GM23248 (cell line): ENCODE data around the gene GSE1. TPM values are rescaled to one million over a fixed set of nuclear protein-coding genes. Genes with fewer than 3 reads are reported as not detected.

ENCODE experiments used
- DNase-seq: peaks from one replicate; pipeline ENCODE4 v3.0.0-alpha.2; 2015
- H2AFZ ChIP-seq: fragments of 200-600 bp; sonication (generic); 2 replicates; pipeline ENCODE4 v1.6.1; 2016; ENCODE audit warnings: antibody characterized with exemption
- H3F3A ChIP-seq: fragments of 200-600 bp; sonication (generic); 2 replicates; pipeline ENCODE4 v1.6.1; 2016; ENCODE audit warnings: mild to moderate bottlenecking, antibody characterized with exemption, mixed run types; ENCODE audit not compliant: insufficient read depth
- H3K27ac ChIP-seq: fragments of 200-600 bp; sonication (generic); 2 replicates; pipeline ENCODE4 v1.5.1; 2016; ENCODE audit warnings: mild to moderate bottlenecking
- H3K27me3 ChIP-seq: fragments of 200-600 bp; sonication (generic); replicated peaks from 2 replicates; pipeline ENCODE4 v1.6.1; 2016; ENCODE audit warnings: mild to moderate bottlenecking; ENCODE audit not compliant: insufficient read depth
- H3K36me3 ChIP-seq: fragments of 200-600 bp; sonication (generic); 2 replicates; pipeline ENCODE4 v1.6.1; 2016; ENCODE audit warnings: low read depth, mild to moderate bottlenecking
- H3K4me1 ChIP-seq: fragments of 200-600 bp; sonication (generic); 2 replicates; pipeline ENCODE4 v1.6.1; 2016; ENCODE audit warnings: mild to moderate bottlenecking; ENCODE audit not compliant: insufficient read depth
- H3K4me2 ChIP-seq: fragments of 200-600 bp; sonication (generic); one replicate; pipeline ENCODE4 v1.6.1; 2016; ENCODE audit warnings: mild to moderate bottlenecking; ENCODE audit not compliant: unreplicated experiment
- H3K4me3 ChIP-seq: fragments of 200-600 bp; sonication (generic); 2 replicates; pipeline ENCODE4 v1.5.1; 2016; ENCODE audit warnings: mild to moderate bottlenecking
- H3K79me2 ChIP-seq: fragments of 200-600 bp; sonication (generic); 2 replicates; pipeline ENCODE4 v1.6.1; 2016; ENCODE audit warnings: mild to moderate bottlenecking; ENCODE audit not compliant: insufficient read depth
- H3K9ac ChIP-seq: fragments of 200-600 bp; sonication (generic); 2 replicates; pipeline ENCODE4 v1.6.1; 2016; ENCODE audit warnings: mild to moderate bottlenecking
- H3K9me2 ChIP-seq: fragments of 200-600 bp; sonication (generic); 2 replicates; pipeline ENCODE4 v1.6.1; 2016; ENCODE audit warnings: mixed run types, mild to moderate bottlenecking, moderate library complexity; ENCODE audit not compliant: insufficient read depth
- H3K9me3 ChIP-seq: fragments of 200-600 bp; sonication (generic); one replicate; pipeline ENCODE4 v1.6.1; 2017; ENCODE audit warnings: low read depth
- H4K20me1 ChIP-seq: fragments of 200-600 bp; sonication (generic); 2 replicates; pipeline ENCODE4 v1.6.0; 2016; ENCODE audit not compliant: insufficient read depth
- EZH2 ChIP-seq: fragments of 200-600 bp; sonication (generic); IDR thresholded peaks from 2 replicates; pipeline ENCODE4 v1.6.1; 2018; ENCODE audit warnings: antibody characterized with exemption, mild to moderate bottlenecking; ENCODE audit not compliant: insufficient read depth, poor library complexity, severe bottlenecking
- EZH2phosphoT487 ChIP-seq: fragments of 200-600 bp; sonication (generic); IDR thresholded peaks from 2 replicates; pipeline ENCODE4 v1.6.1; 2018; ENCODE audit warnings: antibody characterized with exemption, moderate library complexity, mild to moderate bottlenecking, low read depth; ENCODE audit not compliant: insufficient read depth
- WGBS, 2 experiments: methylation state at CpG; one replicate each; pipeline ENCODE4 v1.1.6; 2015 to 2017; ENCODE audit warnings: low lambda C conversion rate in 2 of 2, low coverage in 1 of 2; ENCODE audit errors: missing lambda C conversion rate in 2 of 2; 5-methylcytosine and 5-hydroxymethylcytosine counted together
- in situ Hi-C: fragments of 300-500 bp; cut with MboI; formaldehyde crosslinking; loops from 2 replicates; pipeline ENCODE4 v1.15.0; 2020
- polyA plus RNA-seq: library from polyadenylated mRNA; unstranded; fragments of >200 nt; fragmentation: Nextera tagmentation; extraction: Ambion mirVana; gene quantifications from 2 replicates; pipeline ENCODE4 v1.2.1, GENCODE V29; 2016
- total RNA-seq: library from RNA; depleted of rRNA; stranded (reverse); fragments of >200 nt; shearing (Covaris generic); gene quantifications from 2 replicates; pipeline ENCODE4 v1.2.3, GENCODE V29; 2014

The GSE1 gene
- total and polyA plus RNA-seq, 2 experiments from 2014 or later: 11.6 to 35.1 TPM

DNA sequence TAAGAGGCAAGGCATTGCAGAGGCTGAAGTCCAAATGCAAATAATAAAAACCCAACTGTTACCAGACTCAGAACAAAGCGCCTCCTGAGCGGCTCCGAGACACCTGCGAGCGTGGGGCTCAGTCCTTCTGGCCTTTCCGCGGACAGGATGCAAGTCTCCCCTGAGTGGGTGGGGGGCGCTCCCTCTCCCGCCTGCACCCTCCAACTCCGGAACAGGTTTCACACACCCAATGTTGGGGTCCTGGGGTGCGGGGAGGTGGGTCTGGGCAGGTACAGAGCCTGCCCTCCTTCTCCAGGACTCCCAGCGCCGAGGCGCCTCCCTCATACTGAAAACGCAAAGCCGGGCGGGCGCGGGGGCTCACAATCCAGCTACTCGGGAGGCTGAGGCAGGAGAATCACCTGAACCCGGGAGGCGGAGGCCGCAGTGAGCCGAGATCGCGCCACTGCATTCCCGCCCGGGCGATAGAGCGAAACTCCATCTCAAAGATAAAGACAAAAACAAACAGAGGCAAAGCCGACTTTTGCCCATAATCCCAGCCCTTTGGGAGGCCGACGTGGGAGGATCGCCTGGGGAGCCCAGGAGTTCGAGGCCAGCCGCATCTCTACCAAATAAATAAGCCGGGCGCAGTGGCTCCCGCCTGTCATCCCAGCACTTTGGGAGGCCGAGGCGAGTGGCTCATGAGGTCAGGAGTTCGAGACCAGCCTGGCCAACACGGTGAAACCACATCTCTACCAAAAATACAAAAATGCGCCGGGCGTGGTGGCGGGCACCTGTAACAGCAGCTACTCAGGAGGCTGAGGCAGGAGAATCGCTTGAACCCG, 74.7 kb downstream of the GSE1 start:
- WGBS, 2 experiments: 70 to 71% methylated on average over 43 to 49 of the region's 49 CpGs
- Histone ChIP-seq H3F3A (no peaks in the 10 kb centered on the region), H3K9ac (peak overlapping the region; percentile 68)

DNA sequence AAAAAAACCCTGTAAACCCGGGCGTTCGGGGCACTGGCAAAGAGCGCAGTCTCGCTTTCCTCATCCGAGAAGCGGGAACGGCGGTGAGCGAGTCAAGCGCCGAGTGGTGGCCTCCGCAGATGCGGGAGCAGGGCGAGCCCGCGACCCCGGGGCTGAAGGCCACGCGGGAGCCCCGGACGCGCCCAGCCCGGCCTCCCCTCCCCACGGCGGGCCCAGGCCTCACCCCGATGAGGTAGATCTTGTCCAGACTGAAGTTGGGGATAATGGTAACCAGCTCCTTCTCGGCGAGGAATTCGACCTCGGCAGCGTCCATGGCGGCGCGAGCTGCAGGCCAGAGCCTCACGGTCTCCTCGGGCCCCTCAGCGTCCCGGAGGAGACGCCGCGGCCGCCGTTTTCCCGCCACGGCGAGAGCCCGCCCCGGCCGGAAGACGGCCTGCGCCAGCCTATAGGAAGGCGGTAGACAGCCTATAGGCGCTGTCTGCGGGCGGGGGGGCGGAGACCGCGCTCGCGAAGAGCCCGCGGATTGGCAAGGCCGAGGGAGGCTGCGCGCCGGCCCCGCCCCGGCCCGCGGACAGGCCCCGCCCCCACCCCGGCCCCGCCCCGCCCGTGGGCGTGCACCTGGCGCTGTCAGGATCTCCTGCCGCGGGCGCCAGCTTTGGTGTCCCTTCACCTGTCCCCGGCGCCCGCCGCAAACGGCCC, 75.6 kb downstream of the GSE1 start, which contains the start of gene GINS2:
Gene GINS2 (minus strand): TSS at position 369 of the 699 bp plus-strand sequence. CDS start 56 bp downstream, at position 313.
- no peaks in the 10 kb centered on the region for H3F3A ChIP-seq
- DNase-seq: peak; percentile 96
- H3K9me2 ChIP-seq: no peaks in the 10 kb centered on the region
- peak within 1 kb of the TSS; percentile 90 for H2AFZ ChIP-seq
- TF ChIP-seq EZH2phosphoT487 (no peak), EZH2 (no peak)
- WGBS, 2 experiments: 1 to 2% methylated on average over 47 to 57 of the region's 86 CpGs
- H3K36me3 ChIP-seq: no peaks in the 10 kb centered on the region
- no peak within 1 kb of the TSS for H3K27ac ChIP-seq
- peak within 1 kb of the TSS; percentile 68 for H3K9ac ChIP-seq
- H3K4me1 ChIP-seq: no peaks in the 10 kb centered on the region
- H3K27me3 ChIP-seq: peaks cover 11% of the 10 kb centered on the region; the same call in 1 of the 2 replicates
- no peaks in the 10 kb centered on the region for H4K20me1 ChIP-seq
- no peaks in the 10 kb centered on the region for H3K9me3 ChIP-seq
- H3K79me2 ChIP-seq: no peaks in the 10 kb centered on the region
- in situ Hi-C loops: no loop called here
- H3K4me2 ChIP-seq: peak within 1 kb of the TSS; percentile 79
- peak within 1 kb of the TSS; percentile 77 for H3K4me3 ChIP-seq

More for the DNA sequence above, 74.7 kb downstream of the GSE1 start:
- no peak overlapping the region for H3K27ac ChIP-seq
- H3K4me2 ChIP-seq: peak overlapping the region; percentile 79
- in situ Hi-C loops: no loop called here
- H3K27me3 ChIP-seq: peaks cover 11% of the 10 kb centered on the region; the same call in 1 of the 2 replicates
- H3K9me2 ChIP-seq: no peaks in the 10 kb centered on the region
- no peaks in the 10 kb centered on the region for H4K20me1 ChIP-seq
- H3K4me3 ChIP-seq: peak overlapping the region; percentile 77
- H3K36me3 ChIP-seq: no peaks in the 10 kb centered on the region
- H3K9me3 ChIP-seq: no peaks in the 10 kb centered on the region
- no peaks in the 10 kb centered on the region for H3K79me2 ChIP-seq
- no peaks in the 10 kb centered on the region for H3K4me1 ChIP-seq
- TF ChIP-seq EZH2phosphoT487: no peak
- no peak for TF ChIP-seq EZH2
- no peak for DNase-seq
- peak overlapping the region; percentile 90 for H2AFZ ChIP-seq

DNA sequence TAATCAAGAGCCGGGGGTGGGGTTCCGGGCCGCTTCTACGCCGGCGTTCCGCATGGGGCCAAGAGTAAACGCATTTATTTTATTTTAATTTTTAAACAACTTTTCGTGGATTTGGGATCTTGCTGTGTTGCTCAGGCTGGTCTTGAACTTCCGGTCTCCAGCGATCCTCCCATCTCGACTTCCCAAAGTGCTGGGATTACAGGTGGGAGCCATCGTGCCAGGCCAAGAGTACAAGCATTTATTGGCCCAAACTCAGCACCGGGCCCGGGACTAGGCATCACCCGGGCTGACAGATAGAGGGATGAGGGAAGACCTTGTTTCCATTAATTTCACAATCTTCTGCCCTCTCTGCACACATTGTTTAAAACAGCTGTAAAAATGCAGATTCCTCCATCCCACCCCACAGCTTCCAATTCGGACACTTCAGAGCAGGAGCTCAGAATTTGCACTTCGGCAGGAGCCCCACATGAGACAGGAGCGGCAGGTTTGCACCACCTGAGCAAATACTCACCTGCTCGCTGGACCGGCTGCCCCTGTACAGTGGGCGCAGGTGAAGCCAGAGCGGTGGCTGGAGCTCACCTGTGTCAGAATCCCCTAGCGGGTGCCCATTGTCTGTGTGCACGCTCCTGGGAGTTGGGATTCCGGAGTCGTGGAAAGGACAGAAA, 76.3 kb downstream of the GSE1 start:
- Histone ChIP-seq H3K79me2 (no peaks in the 10 kb centered on the region), H3K4me2 (peak overlapping the region; percentile 72), H3K27ac (no peak overlapping the region), H3K9me2 (no peaks in the 10 kb centered on the region), H2AFZ (peak overlapping the region; percentile 51), H3K4me3 (peak overlapping the region; percentile 65), H3F3A (no peaks in the 10 kb centered on the region), H4K20me1 (no peaks in the 10 kb centered on the region), H3K9me3 (no peaks in the 10 kb centered on the region), H3K27me3 (peaks cover 11% of the 10 kb centered on the region; the same call in 1 of the 2 replicates), H3K9ac (no peak overlapping the region), H3K36me3 (no peaks in the 10 kb centered on the region), H3K4me1 (no peaks in the 10 kb centered on the region)
- peak; percentile 10 for DNase-seq
- no peak for TF ChIP-seq EZH2phosphoT487
- TF ChIP-seq EZH2: no peak
- 29 to 30% methylated on average over 27 of the region's 27 CpGs for WGBS, 2 experiments
- in situ Hi-C loops: no loop called here

DNA sequence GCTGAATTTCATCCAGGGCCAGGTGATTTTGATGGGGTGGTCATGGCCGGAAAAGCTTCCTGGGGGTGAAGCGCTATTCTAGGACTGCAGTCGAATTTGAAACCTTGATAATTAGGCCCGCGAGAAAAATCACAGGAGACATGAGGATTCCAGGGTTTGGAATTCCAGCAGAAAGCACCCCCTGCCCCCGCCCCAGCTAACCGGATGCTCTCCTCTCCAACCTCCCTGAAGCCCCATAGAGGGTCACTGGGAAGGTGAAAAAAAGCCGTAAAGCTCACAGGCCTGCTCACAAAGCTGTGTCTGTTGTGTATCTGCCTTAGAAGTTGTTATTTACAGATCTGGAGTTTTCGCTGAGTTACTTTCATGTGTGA, 76.8 kb downstream of the GSE1 start:
- H3K4me3 ChIP-seq: no peak overlapping the region
- no peaks in the 10 kb centered on the region for H3F3A ChIP-seq
- H3K9me3 ChIP-seq: no peaks in the 10 kb centered on the region
- in situ Hi-C loops: no loop called here
- H2AFZ ChIP-seq: no peak overlapping the region
- no peak overlapping the region for H3K4me2 ChIP-seq
- no peaks in the 10 kb centered on the region for H3K9me2 ChIP-seq
- no peaks in the 10 kb centered on the region for H3K4me1 ChIP-seq
- peaks cover 11% of the 10 kb centered on the region; the same call in 1 of the 2 replicates for H3K27me3 ChIP-seq
- no peaks in the 10 kb centered on the region for H3K36me3 ChIP-seq
- TF ChIP-seq EZH2phosphoT487 (no peak), EZH2 (no peak)
- no peaks in the 10 kb centered on the region for H4K20me1 ChIP-seq
- no peak overlapping the region for H3K9ac ChIP-seq
- H3K79me2 ChIP-seq: no peaks in the 10 kb centered on the region
- no peak for DNase-seq
- no peak overlapping the region for H3K27ac ChIP-seq
- WGBS, 2 experiments: 58 to 60% methylated on average over 9 of the region's 9 CpGs
